HUES64 (cell line): ENCODE results near the gene ZBP1.

Source experiments
- H3K27ac ChIP-seq: 2 replicates; pipeline ENCODE4 v1.7.0; 2013; ENCODE audit warnings: low read depth, low read length, inconsistent platforms
- H3K27me3 ChIP-seq: 2 replicates; pipeline ENCODE4 v1.6.1; 2013; ENCODE audit warnings: mild to moderate bottlenecking, low read length; ENCODE audit not compliant: insufficient read depth
- H3K36me3 ChIP-seq: 2 replicates; pipeline ENCODE4 v1.6.1; 2013; ENCODE audit warnings: mild to moderate bottlenecking, low read length; ENCODE audit not compliant: insufficient read depth
- H3K4me1 ChIP-seq: 2 replicates; pipeline ENCODE4 v1.6.1; 2013; ENCODE audit warnings: mild to moderate bottlenecking, low read length, moderate library complexity; ENCODE audit not compliant: insufficient read depth
- H3K4me3 ChIP-seq: 2 replicates; pipeline ENCODE4 v1.5.1; 2013; ENCODE audit warnings: mild to moderate bottlenecking, low read length, moderate library complexity
- H3K9ac ChIP-seq: 2 replicates; pipeline ENCODE4 v1.6.1; 2013; ENCODE audit warnings: mild to moderate bottlenecking, low read depth, low read length
- H3K9me3 ChIP-seq: 2 replicates; pipeline ENCODE4 v1.6.1; 2013; ENCODE audit warnings: low read depth, low read length; ENCODE audit not compliant: insufficient read depth
- WGBS: fragments of 150-250, 120-280 bp; methylation state at CpG from one replicate; pipeline ENCODE4 v1.1.7; 2013; ENCODE audit warnings: missing lambda C conversion rate; 5-methylcytosine and 5-hydroxymethylcytosine counted together

Gene ZBP1

GRCh38 chr20:57622579-57623381 lies 2.6 kb upstream of the ZBP1 start:
- Histone ChIP-seq H3K4me3 (no peak overlapping the region), H3K27ac (no peak overlapping the region), H3K36me3 (no peaks in the 10 kb centered on the region), H3K9me3 (no peaks in the 10 kb centered on the region; the same call in 1 of the 2 replicates), H3K4me1 (0 out of 2 replicates have a peak, but pooled peaks cover 5% of the 10 kb centered on the region), H3K9ac (no peak overlapping the region), H3K27me3 (no peaks in the 10 kb centered on the region)
- WGBS: 73% methylated on average over 14 of the region's 14 CpGs

DNA sequence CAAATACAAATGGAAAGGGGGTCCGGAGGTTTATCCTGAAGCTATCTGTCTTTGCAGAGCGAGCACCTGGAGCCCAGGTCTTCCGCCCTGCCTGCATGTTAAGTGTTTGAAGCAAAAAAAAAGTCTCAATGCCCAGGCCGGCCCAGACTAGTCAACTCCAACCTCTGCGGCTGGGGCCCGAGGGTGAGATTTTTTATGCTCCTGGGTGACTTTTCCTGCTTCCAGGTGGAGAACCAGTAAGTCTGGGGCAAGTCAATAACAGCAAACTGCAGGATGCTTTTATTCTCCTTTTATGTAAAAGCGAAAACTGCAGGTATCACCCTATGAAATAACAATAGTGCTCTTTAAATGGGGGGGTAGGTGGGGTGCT lies 2.0 kb upstream of the ZBP1 start:
- H3K9me3 ChIP-seq: no peaks in the 10 kb centered on the region; the same call in 1 of the 2 replicates
- no peaks in the 10 kb centered on the region for H3K36me3 ChIP-seq
- no peak overlapping the region for H3K9ac ChIP-seq
- WGBS: 90% methylated on average over 7 of the region's 7 CpGs
- no peak overlapping the region for H3K4me3 ChIP-seq
- H3K27me3 ChIP-seq: no peaks in the 10 kb centered on the region
- H3K27ac ChIP-seq: no peak overlapping the region
- 0 out of 2 replicates have a peak, but pooled peaks cover 5% of the 10 kb centered on the region for H3K4me1 ChIP-seq

GRCh38 chr20:57621421-57622200 lies 1.4 kb upstream of the ZBP1 start:
- no peaks in the 10 kb centered on the region for H3K27me3 ChIP-seq
- 92% methylated on average over 16 of the region's 16 CpGs for WGBS
- H3K4me3 ChIP-seq: no peak overlapping the region
- 0 out of 2 replicates have a peak, but pooled peaks cover 5% of the 10 kb centered on the region for H3K4me1 ChIP-seq
- H3K9me3 ChIP-seq: no peaks in the 10 kb centered on the region; the same call in 1 of the 2 replicates
- H3K9ac ChIP-seq: no peak overlapping the region
- H3K36me3 ChIP-seq: no peaks in the 10 kb centered on the region
- no peak overlapping the region for H3K27ac ChIP-seq

GRCh38 chr20:57620999-57621398 lies 773 bp upstream of the ZBP1 start:
- no peak overlapping the region for H3K4me3 ChIP-seq

DNA sequence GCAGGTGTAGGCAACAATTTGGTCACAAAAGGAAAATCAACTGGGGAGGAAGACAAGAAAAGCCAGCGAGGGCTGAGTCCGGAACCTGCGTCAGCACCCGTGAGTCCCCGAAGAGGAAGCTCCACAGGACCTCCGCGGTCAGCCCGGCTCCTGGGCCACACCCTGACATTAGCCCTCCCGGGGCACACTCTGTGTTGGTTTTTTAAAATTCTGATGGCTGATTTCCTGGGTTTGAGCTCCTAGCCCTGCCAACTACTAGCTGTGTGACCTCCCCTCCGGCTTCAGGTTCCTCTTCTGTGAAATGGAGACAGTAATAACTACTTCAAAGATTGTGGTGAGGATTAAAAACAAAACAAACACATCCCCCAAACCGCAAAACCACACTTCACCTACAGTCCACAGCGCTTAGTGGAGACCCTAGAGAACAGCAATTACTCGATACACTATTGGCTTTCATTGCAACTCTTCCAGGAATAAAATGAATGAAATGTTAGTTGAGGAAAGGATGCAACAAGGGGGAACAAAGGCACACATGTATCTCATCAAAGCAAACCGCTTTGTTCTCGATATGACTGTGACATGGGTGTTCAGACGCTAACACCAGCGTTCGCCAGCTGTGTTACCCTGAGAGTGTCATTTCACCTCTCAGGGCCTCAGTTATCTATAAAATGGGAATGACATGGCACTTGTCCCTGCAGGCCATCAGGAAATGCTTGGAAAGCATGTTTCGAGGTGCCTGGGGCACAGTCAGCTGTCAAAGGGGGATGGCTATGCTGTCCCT lies 985 bp downstream of the ZBP1 start:
- H3K4me3 ChIP-seq: no peak overlapping the region
- H3K9me3 ChIP-seq: no peaks in the 10 kb centered on the region
- 91% methylated on average over 18 of the region's 19 CpGs for WGBS
- H3K4me1 ChIP-seq: no peaks in the 10 kb centered on the region
- H3K27me3 ChIP-seq: no peaks in the 10 kb centered on the region
- H3K27ac ChIP-seq: no peak overlapping the region
- no peak overlapping the region for H3K9ac ChIP-seq
- no peaks in the 10 kb centered on the region for H3K36me3 ChIP-seq

More at GRCh38 chr20:57620999-57621398, 773 bp upstream of the ZBP1 start:
- no peak overlapping the region for H3K27ac ChIP-seq
- no peaks in the 10 kb centered on the region; the same call in 1 of the 2 replicates for H3K9me3 ChIP-seq
- no peaks in the 10 kb centered on the region for H3K27me3 ChIP-seq
- no peaks in the 10 kb centered on the region for H3K36me3 ChIP-seq
- no peak overlapping the region for H3K9ac ChIP-seq
- H3K4me1 ChIP-seq: no peaks in the 10 kb centered on the region
- 85% methylated on average over 11 of the region's 11 CpGs for WGBS

DNA sequence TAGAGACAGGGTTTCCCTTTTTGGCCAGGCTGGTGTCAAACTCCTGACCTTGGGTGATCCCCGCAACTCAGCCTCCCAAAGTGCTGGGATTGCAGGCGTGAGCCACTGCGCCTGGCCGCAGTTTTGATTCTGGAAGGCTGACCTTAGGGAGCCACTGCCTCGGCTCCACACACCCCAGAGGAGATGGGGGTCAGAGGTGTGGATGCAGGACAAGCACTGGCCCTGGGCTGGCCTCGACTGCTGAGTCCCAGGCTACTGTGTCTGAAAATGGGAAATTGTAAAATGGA lies 1.5 kb downstream of the ZBP1 start:
- H3K9ac ChIP-seq: no peak overlapping the region
- no peaks in the 10 kb centered on the region for H3K9me3 ChIP-seq
- WGBS: 89% methylated on average over 6 of the region's 6 CpGs
- no peaks in the 10 kb centered on the region for H3K4me1 ChIP-seq
- H3K27me3 ChIP-seq: no peaks in the 10 kb centered on the region
- H3K27ac ChIP-seq: no peak overlapping the region
- H3K4me3 ChIP-seq: no peak overlapping the region
- H3K36me3 ChIP-seq: no peaks in the 10 kb centered on the region

DNA sequence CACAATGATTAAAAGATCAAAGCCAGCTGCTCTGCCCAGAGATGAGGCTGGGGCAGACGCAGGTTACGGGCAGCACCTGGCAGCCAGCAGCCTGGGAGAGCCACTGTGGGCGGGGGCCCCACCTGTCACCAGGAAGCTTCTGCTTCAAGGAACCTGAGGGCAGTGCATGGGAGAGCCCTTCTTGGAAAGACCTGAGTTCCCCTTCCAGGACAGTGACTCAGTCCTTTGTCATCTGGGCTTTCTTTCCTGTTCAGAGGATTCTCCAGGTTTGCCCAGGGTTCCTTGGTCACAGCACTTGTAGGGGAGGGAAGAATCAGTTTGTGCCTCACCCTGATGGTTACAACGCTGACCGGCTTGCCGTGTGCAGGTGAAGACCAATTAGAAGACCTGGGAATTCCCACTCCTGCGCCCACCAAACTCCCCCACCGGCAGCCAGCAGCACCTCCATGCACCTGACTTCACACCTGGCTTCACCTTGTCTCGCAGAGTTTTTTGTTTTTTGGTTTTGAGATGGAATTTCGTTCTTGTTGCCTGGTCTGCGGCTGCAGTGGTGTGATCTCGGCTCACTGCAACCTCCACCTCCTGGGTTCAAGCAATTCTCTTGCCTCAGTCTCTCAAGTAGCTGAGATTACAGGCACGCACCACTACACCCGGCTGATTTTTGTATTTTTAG lies 2.0 kb downstream of the ZBP1 start:
- 87% methylated on average over 13 of the region's 14 CpGs for WGBS
- no peak overlapping the region for H3K9ac ChIP-seq
- no peaks in the 10 kb centered on the region for H3K4me1 ChIP-seq
- no peak overlapping the region for H3K4me3 ChIP-seq
- no peaks in the 10 kb centered on the region for H3K9me3 ChIP-seq
- H3K27ac ChIP-seq: no peak overlapping the region
- H3K36me3 ChIP-seq: no peaks in the 10 kb centered on the region
- H3K27me3 ChIP-seq: no peaks in the 10 kb centered on the region

GRCh38 chr20:57617079-57617795 lies 3.0 kb downstream of the ZBP1 start:
- Histone ChIP-seq H3K27ac (no peak overlapping the region), H3K27me3 (no peaks in the 10 kb centered on the region), H3K4me1 (no peaks in the 10 kb centered on the region), H3K9ac (no peak overlapping the region), H3K4me3 (no peak overlapping the region), H3K9me3 (no peaks in the 10 kb centered on the region), H3K36me3 (no peaks in the 10 kb centered on the region)
- 89% methylated on average over 6 of the region's 6 CpGs for WGBS

GRCh38 chr20:57616143-57616951 lies 3.9 kb downstream of the ZBP1 start:
- H3K4me3 ChIP-seq: no peak overlapping the region
- WGBS: 93% methylated on average over 20 of the region's 20 CpGs
- H3K4me1 ChIP-seq: no peaks in the 10 kb centered on the region

GRCh38 chr20:57615445-57615811 lies 4.8 kb downstream of the ZBP1 start:
- Histone ChIP-seq H3K36me3 (no peaks in the 10 kb centered on the region), H3K4me3 (no peak overlapping the region), H3K27me3 (no peaks in the 10 kb centered on the region), H3K9me3 (no peaks in the 10 kb centered on the region), H3K27ac (no peak overlapping the region), H3K9ac (no peak overlapping the region), H3K4me1 (no peaks in the 10 kb centered on the region)
- 91% methylated on average over 8 of the region's 8 CpGs for WGBS

More at GRCh38 chr20:57616143-57616951, 3.9 kb downstream of the ZBP1 start:
- Histone ChIP-seq H3K9me3 (no peaks in the 10 kb centered on the region), H3K36me3 (no peaks in the 10 kb centered on the region), H3K27me3 (no peaks in the 10 kb centered on the region), H3K27ac (no peak overlapping the region), H3K9ac (no peak overlapping the region)
